Measurements from ENCODE around the gene CEACAM6. TPM values are rescaled to one million over a fixed set of nuclear protein-coding genes. Genes with fewer than 3 reads are reported as not detected.
A peak's percentile ranks its signal among the peaks of the same experiment; 100 is the strongest.

Gene CEACAM6
- total RNA-seq, 1 experiment from 2014 or later, result 10.7 TPM

GRCh38 chr19:41734156-41734555 lies 21.2 kb upstream of the CEACAM6 start:
- intact Hi-C loops (cut with micrococcal nuclease; ENCODE audit: unreplicated experiment), result loop anchor here (1.0 kb wide), 1 partner anchor 40 kb away; no protein-coding TSS in a partner anchor
- no peaks in the 10 kb centered on the region for H3K27me3 Mint-ChIP-seq (ENCODE audit: insufficient read depth, unreplicated experiment)
- Histone ChIP-seq H3K9me3 (no peaks in the 10 kb centered on the region), H3K27me3 (replicated peaks; ENCODE audit: control insufficient read depth, insufficient read depth, low read length) (no peaks in the 10 kb centered on the region), H3K36me3 (ENCODE audit: control insufficient read depth, insufficient read depth, low read length) (no peaks in the 10 kb centered on the region), H3K4me3 (ENCODE audit: low read depth, low read length) (no peak overlapping the region), H3K4me1 (peaks cover 32% of the 10 kb centered on the region)
- ChIA-PET POLR2A (interaction anchor here (0.6 to 1.4 kb wide), 2 partner anchors 27 to 39 kb away, joined by 3 to 8 read pairs; no protein-coding TSS in a partner anchor), CTCF (interaction anchor here (1.2 to 4.2 kb wide), 2 partner anchors 27 to 41 kb away, joined by 10 to 24 read pairs; no protein-coding TSS in a partner anchor)
- H3K9me3 Mint-ChIP-seq (ENCODE audit: unreplicated experiment), result no peaks in the 10 kb centered on the region
- H3K4me3 Mint-ChIP-seq (ENCODE audit: unreplicated experiment), result peak overlapping the region; percentile 42
- H3K4me1 Mint-ChIP-seq (ENCODE audit: low read depth, unreplicated experiment), result peaks cover 27% of the 10 kb centered on the region
- no peak for TF ChIP-seq CTCF (IDR thresholded peaks at IDR 0.05; ENCODE audit: insufficient read depth in 1 of 2, low read depth in 1 of 2, low read length in 1 of 2, severe bottlenecking in 1 of 2, unreplicated experiment in 1 of 2)
- no peaks in the 10 kb centered on the region for H3K36me3 Mint-ChIP-seq (ENCODE audit: insufficient read depth, unreplicated experiment)
- DNase-seq, result no peak
- H3K27ac Mint-ChIP-seq (ENCODE audit: unreplicated experiment), result peak overlapping the region; percentile 77
- TSS peak; percentile 95 for BruUV-seq (replicated peaks)

GRCh38 chr19:41734585-41734984 lies 20.7 kb upstream of the CEACAM6 start:
- BruUV-seq (replicated peaks), result no TSS peak
- H3K9me3 Mint-ChIP-seq (ENCODE audit: unreplicated experiment), result no peaks in the 10 kb centered on the region
- H3K4me3 ChIP-seq (ENCODE audit: low read depth, low read length), result no peak overlapping the region

GRCh38 chr19:41735071-41735600 lies 20.2 kb upstream of the CEACAM6 start:
- Histone ChIP-seq H3K27me3 (replicated peaks; ENCODE audit: control insufficient read depth, insufficient read depth, low read length) (no peaks in the 10 kb centered on the region), H3K9me3 (no peaks in the 10 kb centered on the region), H3K4me1 (peaks cover 37% of the 10 kb centered on the region), H3K36me3 (ENCODE audit: control insufficient read depth, insufficient read depth, low read length) (no peaks in the 10 kb centered on the region), H3K4me3 (ENCODE audit: low read depth, low read length) (no peak overlapping the region)
- H3K36me3 Mint-ChIP-seq (ENCODE audit: insufficient read depth, unreplicated experiment), result no peaks in the 10 kb centered on the region
- intact Hi-C loops (cut with micrococcal nuclease; ENCODE audit: unreplicated experiment), result no loop called here
- DNase-seq, result peak in 1 of 2 experiments; percentile 13
- ChIA-PET CTCF (interaction anchor here (0.9 to 4.2 kb wide), 3 partner anchors 18 to 40 kb away, joined by 8 to 24 read pairs (median 10); no protein-coding TSS in a partner anchor), POLR2A (interaction anchor here (1.4 kb wide), 1 partner anchor 28 kb away, joined by 8 read pairs; no protein-coding TSS in a partner anchor)
- TF ChIP-seq CTCF (IDR thresholded peaks at IDR 0.05; ENCODE audit: insufficient read depth in 1 of 2, low read depth in 1 of 2, low read length in 1 of 2, severe bottlenecking in 1 of 2, unreplicated experiment in 1 of 2), result no peak
- H3K9me3 Mint-ChIP-seq (ENCODE audit: unreplicated experiment), result no peaks in the 10 kb centered on the region
- H3K4me3 Mint-ChIP-seq (ENCODE audit: unreplicated experiment), result peak overlapping the region; percentile 42
- H3K27me3 Mint-ChIP-seq (ENCODE audit: insufficient read depth, unreplicated experiment), result no peaks in the 10 kb centered on the region
- peak overlapping the region; percentile 77 for H3K27ac Mint-ChIP-seq (ENCODE audit: unreplicated experiment)
- peaks cover 27% of the 10 kb centered on the region for H3K4me1 Mint-ChIP-seq (ENCODE audit: low read depth, unreplicated experiment)
- TSS peak; percentile 63 for BruUV-seq (replicated peaks)

More at GRCh38 chr19:41734585-41734984, 20.7 kb upstream of the CEACAM6 start:
- no peak for TF ChIP-seq CTCF (IDR thresholded peaks at IDR 0.05; ENCODE audit: insufficient read depth in 1 of 2, low read depth in 1 of 2, low read length in 1 of 2, severe bottlenecking in 1 of 2, unreplicated experiment in 1 of 2)
- Mint-ChIP-seq H3K4me3 (ENCODE audit: unreplicated experiment) (peak overlapping the region; percentile 42), H3K27ac (ENCODE audit: unreplicated experiment) (peak overlapping the region; percentile 77), H3K27me3 (ENCODE audit: insufficient read depth, unreplicated experiment) (no peaks in the 10 kb centered on the region), H3K4me1 (ENCODE audit: low read depth, unreplicated experiment) (peaks cover 27% of the 10 kb centered on the region), H3K36me3 (ENCODE audit: insufficient read depth, unreplicated experiment) (no peaks in the 10 kb centered on the region)
- Histone ChIP-seq H3K27me3 (replicated peaks; ENCODE audit: control insufficient read depth, insufficient read depth, low read length) (no peaks in the 10 kb centered on the region), H3K4me1 (peaks cover 32% of the 10 kb centered on the region), H3K36me3 (ENCODE audit: control insufficient read depth, insufficient read depth, low read length) (no peaks in the 10 kb centered on the region), H3K9me3 (no peaks in the 10 kb centered on the region)
- peak; percentile 75 to 89 for DNase-seq
- ChIA-PET POLR2A (interaction anchor here (0.6 to 1.4 kb wide), 2 partner anchors 28 to 39 kb away, joined by 3 to 8 read pairs; no protein-coding TSS in a partner anchor), CTCF (interaction anchor here (1.2 to 4.2 kb wide), 2 partner anchors 27 to 40 kb away, joined by 10 to 24 read pairs; no protein-coding TSS in a partner anchor)
- intact Hi-C loops (cut with micrococcal nuclease; ENCODE audit: unreplicated experiment), result loop anchor here (1.0 kb wide), 1 partner anchor 40 kb away; no protein-coding TSS in a partner anchor

All from Caco-2 (cell line).